Measurements from ENCODE around the gene PTCD2.

The PTCD2 gene

DNA sequence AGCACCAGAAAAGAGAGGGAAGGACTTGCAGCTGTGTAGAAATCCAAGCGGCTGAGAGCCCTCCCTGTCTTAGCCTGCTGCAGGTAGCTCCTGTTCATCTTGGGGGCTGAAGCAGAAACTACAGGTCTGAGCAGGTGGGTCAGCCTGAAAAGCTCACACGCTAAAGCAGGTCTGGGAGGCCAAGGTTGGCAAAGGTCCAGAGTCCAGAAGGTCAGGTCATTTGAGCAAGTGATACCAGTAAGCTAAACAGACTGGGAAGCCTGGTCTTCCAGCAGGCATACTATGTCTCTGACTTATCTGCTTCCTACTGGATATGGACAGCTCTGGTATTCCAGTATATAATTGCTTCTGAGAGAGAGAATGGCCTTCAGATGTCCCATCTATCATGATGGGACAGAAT lies 26.2 kb downstream of the PTCD2 start:
- H3K4me2 ChIP-seq (ENCODE audit: low read length) = no peak overlapping the region
- no peaks in the 10 kb centered on the region for H3F3A ChIP-seq (ENCODE audit: control insufficient read depth, insufficient read depth)
- no peaks in the 10 kb centered on the region for H4K20me1 ChIP-seq (ENCODE audit: control insufficient read depth, insufficient read depth, low read depth, low read length)
- no peaks in the 10 kb centered on the region for H3K27me3 ChIP-seq (ENCODE audit: control insufficient read depth, low read length)
- no peaks in the 10 kb centered on the region for H3K79me2 ChIP-seq (ENCODE audit: control insufficient read depth, low read length)
- H3K9me3 ChIP-seq (ENCODE audit: control insufficient read depth, insufficient read depth, low read length) = no peaks in the 10 kb centered on the region
- H3K4me1 ChIP-seq (ENCODE audit: control insufficient read depth, low read length) = no peaks in the 10 kb centered on the region
- TF ChIP-seq CTCF (IDR thresholded peaks at IDR 0.05; ENCODE audit: low read depth, low read length, poor library complexity, severe bottlenecking) (no peak), EZH2phosphoT487 (IDR thresholded peaks at IDR 0.05; ENCODE audit: borderline replicate concordance, low read length) (no peak)
- H3K36me3 ChIP-seq (ENCODE audit: control insufficient read depth, low read length) = peaks cover 29% of the 10 kb centered on the region
- H3K27ac ChIP-seq (ENCODE audit: low read depth, low read length) = no peak overlapping the region
- no peaks in the 10 kb centered on the region for H3K9me2 ChIP-seq (replicated peaks; ENCODE audit: control insufficient read depth, low read length)
- H3K4me3 ChIP-seq (ENCODE audit: low read length) = no peak overlapping the region

GRCh38 chr5:72347801-72348308 lies 27.7 kb downstream of the PTCD2 start:
- Histone ChIP-seq H3K27ac (ENCODE audit: low read depth, low read length) (no peak overlapping the region), H3K9me2 (replicated peaks; ENCODE audit: control insufficient read depth, low read length) (no peaks in the 10 kb centered on the region), H3K4me2 (ENCODE audit: low read length) (no peak overlapping the region), H3K4me3 (ENCODE audit: low read length) (no peak overlapping the region), H4K20me1 (ENCODE audit: control insufficient read depth, insufficient read depth, low read depth, low read length) (no peaks in the 10 kb centered on the region), H3K4me1 (ENCODE audit: control insufficient read depth, low read length) (no peaks in the 10 kb centered on the region), H3F3A (ENCODE audit: control insufficient read depth, insufficient read depth) (no peaks in the 10 kb centered on the region), H3K9me3 (ENCODE audit: control insufficient read depth, insufficient read depth, low read length) (no peaks in the 10 kb centered on the region), H3K27me3 (ENCODE audit: control insufficient read depth, low read length) (no peaks in the 10 kb centered on the region), H3K36me3 (ENCODE audit: control insufficient read depth, low read length) (peaks cover 21% of the 10 kb centered on the region), H3K79me2 (ENCODE audit: control insufficient read depth, low read length) (no peaks in the 10 kb centered on the region)
- TF ChIP-seq CTCF (IDR thresholded peaks at IDR 0.05; ENCODE audit: low read depth, low read length, poor library complexity, severe bottlenecking) = no peak
- TF ChIP-seq EZH2phosphoT487 (IDR thresholded peaks at IDR 0.05; ENCODE audit: borderline replicate concordance, low read length) = no peak

DNA sequence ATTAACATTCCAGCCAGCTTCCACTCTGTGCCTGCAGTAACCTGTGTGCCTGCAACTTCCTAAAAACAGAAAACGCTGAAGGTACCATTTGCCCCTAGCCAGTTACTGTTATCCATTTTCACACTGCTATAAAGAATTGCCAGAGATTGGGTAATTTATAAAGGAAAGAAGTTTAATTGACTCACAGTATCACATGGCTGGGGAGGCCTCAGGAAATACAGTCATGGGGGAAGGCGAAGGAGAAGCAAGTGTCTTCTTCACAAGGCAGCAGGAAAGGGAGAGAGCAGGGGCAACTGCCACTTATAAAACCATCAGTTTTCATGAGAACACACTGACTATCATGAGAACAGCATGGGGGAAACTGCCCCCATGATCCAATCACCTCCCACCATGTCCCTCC lies 31.2 kb downstream of the PTCD2 start:
- Histone ChIP-seq H4K20me1 (ENCODE audit: control insufficient read depth, insufficient read depth, low read depth, low read length) (no peaks in the 10 kb centered on the region), H3K4me1 (ENCODE audit: control insufficient read depth, low read length) (no peaks in the 10 kb centered on the region), H3K36me3 (ENCODE audit: control insufficient read depth, low read length) (peaks cover 3% of the 10 kb centered on the region; the same call in 1 of the 2 replicates), H3K4me3 (ENCODE audit: low read length) (no peak overlapping the region), H3K9me2 (replicated peaks; ENCODE audit: control insufficient read depth, low read length) (no peaks in the 10 kb centered on the region), H3K9me3 (ENCODE audit: control insufficient read depth, insufficient read depth, low read length) (no peaks in the 10 kb centered on the region), H3K4me2 (ENCODE audit: low read length) (no peak overlapping the region), H3K79me2 (ENCODE audit: control insufficient read depth, low read length) (no peaks in the 10 kb centered on the region), H3K27me3 (ENCODE audit: control insufficient read depth, low read length) (no peaks in the 10 kb centered on the region), H3K27ac (ENCODE audit: low read depth, low read length) (no peak overlapping the region), H3F3A (ENCODE audit: control insufficient read depth, insufficient read depth) (no peaks in the 10 kb centered on the region)
- TF ChIP-seq CTCF (IDR thresholded peaks at IDR 0.05; ENCODE audit: low read depth, low read length, poor library complexity, severe bottlenecking) = no peak
- TF ChIP-seq EZH2phosphoT487 (IDR thresholded peaks at IDR 0.05; ENCODE audit: borderline replicate concordance, low read length) = no peak

Measured in DOHH2 (cell line).